ENCODE data around the gene STX3. TPM values are rescaled to one million over a fixed set of nuclear protein-coding genes. Genes with fewer than 3 reads are reported as not detected.

Gene STX3
- polyA plus RNA-seq, 4 donors = 34.9 to 91.8 (median 60.8) TPM

DNA sequence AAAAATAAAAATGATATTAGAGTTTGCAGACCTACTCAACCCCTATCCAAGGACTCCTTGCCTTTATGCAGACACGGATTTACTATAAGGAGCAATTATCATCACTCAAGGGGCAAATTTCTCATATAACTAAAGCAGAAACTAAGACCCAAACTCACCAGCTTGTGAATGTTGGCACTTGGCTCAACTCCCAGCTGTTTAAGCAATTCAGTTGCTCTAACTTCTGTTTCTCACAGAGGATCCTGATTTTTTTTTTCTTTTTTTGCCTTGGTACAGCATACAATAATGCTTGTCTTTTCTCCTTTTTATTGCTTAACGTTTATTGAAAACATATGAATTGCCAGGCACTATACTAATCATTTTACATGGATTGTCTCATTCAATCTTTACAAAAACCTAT lies 99.7 kb downstream of the STX3 start:
- DNase-seq = no peak
- Histone ChIP-seq H3K4me3 (ENCODE audit: low read depth in 1 of 3, low read length in 3 of 3) (no peak overlapping the region), H3K36me3 (ENCODE audit: control insufficient read depth in 3 of 3, insufficient read depth in 2 of 3, low read depth in 1 of 3, low read length in 3 of 3) (no peaks in the 10 kb centered on the region), H3K4me1 (ENCODE audit: control insufficient read depth in 3 of 3, insufficient read depth in 2 of 3, low read depth in 1 of 3, low read length in 2 of 3) (no peaks in the 10 kb centered on the region), H3K27me3 (ENCODE audit: control insufficient read depth in 3 of 3, insufficient read depth in 3 of 3, low read length in 3 of 3) (no peaks in the 10 kb centered on the region), H3K27ac (ENCODE audit: low read depth in 1 of 3, low read length in 2 of 3) (no peak overlapping the region), H3K9me3 (ENCODE audit: control insufficient read depth in 2 of 2, insufficient read depth in 1 of 2, low read depth in 1 of 2, low read length in 1 of 2) (no peaks in the 10 kb centered on the region)
- FAIRE-seq = no peak
- 33 to 58% (median 47%) methylated on average over 2 of the region's 2 CpGs for WGBS, 3 donors

Other genes starting within 250 kb of the STX3 start
- gene OR4D9, start 243.8 kb upstream of the STX3 start, polyA plus RNA-seq = not detected
- 10 to 100 TPM; 22.2 to 45.3 (median 26.6) TPM for gene OSBP, start 139.6 kb upstream of the STX3 start, polyA plus RNA-seq
- 10 to 100 TPM; 14.5 to 36.2 (median 19.0) TPM for gene PATL1, start 86.3 kb upstream of the STX3 start, polyA plus RNA-seq
- not detected for gene OR10V1, start 41.5 kb upstream of the STX3 start, polyA plus RNA-seq
- 100 to 1,000 TPM in 1 of 4 donors, 10 to 100 TPM in 3; 41.1 to 113 (median 58.6) TPM for gene MRPL16, start 55.4 kb downstream of the STX3 start, polyA plus RNA-seq
- gene CBLIF, start 90.1 kb downstream of the STX3 start, polyA plus RNA-seq = 1 to 10 TPM in 1 of 4 donors, under 1 TPM in 1, not detected in 2; 0.13 to 2.1 TPM
- gene TCN1, start 111.1 kb downstream of the STX3 start, polyA plus RNA-seq = 1 to 10 TPM in 1 of 4 donors, under 1 TPM in 1, not detected in 2; 0.03 to 1.9 TPM
- gene OOSP3, start 123.4 kb downstream of the STX3 start, polyA plus RNA-seq = not detected
- gene OOSP1, start 183.1 kb downstream of the STX3 start, polyA plus RNA-seq = not detected
- under 1 TPM in 1 of 4 donors, not detected in 3; 0.09 TPM for gene OOSP4A, start 208.7 kb downstream of the STX3 start, polyA plus RNA-seq

All from small intestine (tissue), 7 donors.